Measurements from ENCODE around the gene ZNF76.

ZNF76 gene

DNA sequence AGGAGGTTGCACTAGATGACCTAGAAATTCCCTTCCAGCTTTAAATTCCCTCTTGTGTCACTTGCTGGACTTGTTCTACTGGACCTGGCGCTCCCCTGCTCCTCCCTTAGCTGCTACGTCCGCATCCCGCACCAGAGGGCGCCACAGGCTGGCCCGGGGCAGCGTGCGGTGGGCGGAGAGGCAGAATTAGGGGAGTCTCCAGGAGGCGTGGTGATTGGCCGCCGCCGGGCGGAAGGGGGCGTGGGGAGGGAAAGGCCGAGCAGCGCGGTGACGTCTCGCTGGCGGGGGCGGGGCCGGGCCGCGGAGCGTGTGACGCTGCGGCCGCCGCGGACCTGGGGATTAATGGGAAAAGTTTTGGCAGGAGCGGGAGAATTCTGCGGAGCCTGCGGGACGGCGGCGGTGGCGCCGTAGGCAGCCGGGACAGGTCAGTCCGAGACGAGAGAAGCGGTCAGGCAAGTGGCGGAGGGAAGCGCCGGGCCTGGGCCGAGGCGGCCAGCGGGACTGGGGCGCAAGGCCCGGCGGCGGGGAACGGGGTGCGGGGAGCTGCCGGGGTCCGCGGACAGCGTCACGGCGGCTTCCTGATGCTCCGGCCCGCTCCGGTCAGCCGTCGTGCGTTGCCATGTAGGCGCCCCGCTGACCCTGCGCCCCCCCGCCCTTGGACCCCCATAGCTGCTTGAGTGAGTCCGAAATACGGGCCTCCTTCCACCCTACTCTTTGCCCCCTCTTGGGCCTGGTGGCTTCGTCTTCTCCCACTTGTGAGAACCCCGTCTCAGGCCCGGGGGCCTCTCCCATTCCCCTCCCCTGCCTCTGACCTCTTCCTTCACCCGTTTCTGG lies 82.9 kb downstream of the ZNF76 start, which contains the start of gene PPARD:
Gene PPARD (plus strand): TSS at position 301 of the 834 bp plus-strand sequence. CDS start 68,530 bp downstream, outside the sequence.
- TF ChIP-seq, protein P1, sequence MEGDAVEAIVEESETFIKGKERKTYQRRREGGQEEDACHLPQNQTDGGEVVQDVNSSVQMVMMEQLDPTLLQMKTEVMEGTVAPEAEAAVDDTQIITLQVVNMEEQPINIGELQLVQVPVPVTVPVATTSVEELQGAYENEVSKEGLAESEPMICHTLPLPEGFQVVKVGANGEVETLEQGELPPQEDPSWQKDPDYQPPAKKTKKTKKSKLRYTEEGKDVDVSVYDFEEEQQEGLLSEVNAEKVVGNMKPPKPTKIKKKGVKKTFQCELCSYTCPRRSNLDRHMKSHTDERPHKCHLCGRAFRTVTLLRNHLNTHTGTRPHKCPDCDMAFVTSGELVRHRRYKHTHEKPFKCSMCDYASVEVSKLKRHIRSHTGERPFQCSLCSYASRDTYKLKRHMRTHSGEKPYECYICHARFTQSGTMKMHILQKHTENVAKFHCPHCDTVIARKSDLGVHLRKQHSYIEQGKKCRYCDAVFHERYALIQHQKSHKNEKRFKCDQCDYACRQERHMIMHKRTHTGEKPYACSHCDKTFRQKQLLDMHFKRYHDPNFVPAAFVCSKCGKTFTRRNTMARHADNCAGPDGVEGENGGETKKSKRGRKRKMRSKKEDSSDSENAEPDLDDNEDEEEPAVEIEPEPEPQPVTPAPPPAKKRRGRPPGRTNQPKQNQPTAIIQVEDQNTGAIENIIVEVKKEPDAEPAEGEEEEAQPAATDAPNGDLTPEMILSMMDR (IDR thresholded peaks at IDR 0.05; ENCODE audit: unreplicated experiment in 3 of 3), result peak; percentile 98 to 99 (median 98)
- no peaks in the 10 kb centered on the region for H3K9me3 Mint-ChIP-seq
- peak within 1 kb of the TSS; percentile 96 to 97 (median 96) for H3K4me3 Mint-ChIP-seq
- H3K27me3 Mint-ChIP-seq (ENCODE audit: low read depth), result no peaks in the 10 kb centered on the region
- peak within 1 kb of the TSS; percentile 54 to 93 (median 71) for H3K27ac Mint-ChIP-seq
- peaks cover 29% of the 10 kb centered on the region for H3K4me1 Mint-ChIP-seq
- H3K36me3 Mint-ChIP-seq (ENCODE audit: low read depth), result peaks cover 16% of the 10 kb centered on the region

DNA sequence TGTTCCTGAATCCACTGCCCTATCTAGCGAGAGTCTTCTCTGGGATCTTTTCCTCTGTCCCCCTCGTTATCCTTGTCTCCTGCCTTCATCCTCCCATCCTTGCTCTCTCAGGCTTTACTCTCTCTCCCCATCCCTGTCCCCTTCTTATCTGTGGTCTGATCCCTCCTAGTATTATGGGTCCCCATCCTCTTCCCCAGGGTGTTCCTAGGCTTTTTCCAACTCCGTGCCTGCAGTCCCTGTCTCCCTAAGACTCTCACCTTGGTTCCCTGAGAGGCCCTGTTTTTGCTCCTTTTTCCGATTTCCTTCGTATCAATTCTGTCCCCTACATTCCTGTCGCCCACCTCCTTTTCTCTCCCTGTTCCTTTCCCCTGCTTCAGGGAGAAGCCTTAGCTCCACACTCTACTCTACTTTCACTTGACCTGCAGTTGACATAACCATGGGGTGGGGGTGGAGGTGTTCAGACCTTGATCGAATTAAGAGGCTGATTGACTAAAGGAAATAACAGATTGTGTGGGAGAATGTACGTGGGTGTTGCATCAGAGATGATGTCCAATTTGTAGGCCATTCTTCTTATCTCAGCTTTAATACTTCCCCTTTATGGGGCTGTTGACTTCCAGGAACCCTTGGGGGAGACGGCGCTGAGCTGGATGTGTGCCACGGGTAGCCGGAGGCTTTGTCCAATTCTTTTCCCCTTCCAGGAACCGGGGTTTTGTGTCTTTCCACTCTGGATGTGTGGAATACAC lies 83.7 kb downstream of the ZNF76 start:
- no peaks in the 10 kb centered on the region for H3K9me3 Mint-ChIP-seq
- peaks cover 19% of the 10 kb centered on the region for H3K36me3 Mint-ChIP-seq (ENCODE audit: low read depth)
- H3K27me3 Mint-ChIP-seq (ENCODE audit: low read depth), result no peaks in the 10 kb centered on the region
- peak overlapping the region; percentile 96 to 97 (median 96) for H3K4me3 Mint-ChIP-seq
- peaks cover 31% of the 10 kb centered on the region for H3K4me1 Mint-ChIP-seq
- H3K27ac Mint-ChIP-seq, result peak overlapping the region; percentile 54 to 78 (median 71)
- TF ChIP-seq, protein P1 (IDR thresholded peaks at IDR 0.05; ENCODE audit: unreplicated experiment in 3 of 3), result no peak

DNA sequence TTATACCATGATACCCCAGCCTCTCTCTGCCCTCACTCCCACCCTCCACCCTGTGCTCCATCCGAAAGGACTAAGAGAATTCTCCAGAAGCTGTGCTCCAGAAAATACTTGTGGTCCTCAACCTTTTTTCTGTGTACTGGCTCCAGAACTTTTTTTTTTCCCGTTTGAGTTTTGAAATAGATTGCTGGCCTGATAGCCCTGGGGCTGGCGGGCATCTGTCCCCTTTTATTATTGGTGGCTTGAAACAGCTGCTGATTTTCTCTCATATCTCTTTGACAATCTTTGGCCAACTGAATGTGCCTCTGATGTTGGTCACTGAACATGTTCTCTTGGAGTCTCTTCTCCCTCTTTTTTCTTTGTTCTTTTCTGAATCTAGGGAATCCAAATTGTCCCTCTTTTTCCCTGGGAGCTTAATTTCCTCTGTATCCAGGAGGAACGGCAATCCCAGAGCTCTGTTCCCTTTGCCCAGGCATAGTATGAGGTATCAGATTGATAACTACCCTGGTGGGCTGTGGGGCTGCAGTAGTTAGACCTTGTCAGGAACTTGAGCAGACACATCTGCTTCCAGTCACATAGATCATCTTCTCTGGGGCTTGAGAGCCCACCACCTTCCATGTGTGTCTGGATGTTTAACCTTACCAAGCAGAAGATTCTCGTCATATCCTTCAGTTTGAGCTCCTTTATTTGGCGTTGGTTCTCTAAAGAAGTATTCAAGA lies 84.5 kb downstream of the ZNF76 start:
- no peaks in the 10 kb centered on the region for H3K27me3 Mint-ChIP-seq (ENCODE audit: low read depth)
- peak overlapping the region; percentile 70 to 91 (median 71) for H3K27ac Mint-ChIP-seq
- H3K36me3 Mint-ChIP-seq (ENCODE audit: low read depth), result peaks cover 24% of the 10 kb centered on the region
- no peaks in the 10 kb centered on the region for H3K9me3 Mint-ChIP-seq
- H3K4me1 Mint-ChIP-seq, result peaks cover 33% of the 10 kb centered on the region
- TF ChIP-seq, protein P1 (IDR thresholded peaks at IDR 0.05; ENCODE audit: unreplicated experiment in 3 of 3), result no peak
- H3K4me3 Mint-ChIP-seq, result peak overlapping the region; percentile 96 to 97 (median 96)
